GM19239 (cell line): ENCODE results near the gene RFNG.

Source experiments
- DNase-seq: peaks from one replicate; pipeline ENCODE4 v3.0.0; 2011; ENCODE audit warnings: low spot score; ENCODE audit not compliant: insufficient read length
- FAIRE-seq: peaks from 2 replicates; lab custom pipeline; 2011; peaks lifted over from hg19 to GRCh38; lab: Jason Lieb, UNC

Gene RFNG

DNA sequence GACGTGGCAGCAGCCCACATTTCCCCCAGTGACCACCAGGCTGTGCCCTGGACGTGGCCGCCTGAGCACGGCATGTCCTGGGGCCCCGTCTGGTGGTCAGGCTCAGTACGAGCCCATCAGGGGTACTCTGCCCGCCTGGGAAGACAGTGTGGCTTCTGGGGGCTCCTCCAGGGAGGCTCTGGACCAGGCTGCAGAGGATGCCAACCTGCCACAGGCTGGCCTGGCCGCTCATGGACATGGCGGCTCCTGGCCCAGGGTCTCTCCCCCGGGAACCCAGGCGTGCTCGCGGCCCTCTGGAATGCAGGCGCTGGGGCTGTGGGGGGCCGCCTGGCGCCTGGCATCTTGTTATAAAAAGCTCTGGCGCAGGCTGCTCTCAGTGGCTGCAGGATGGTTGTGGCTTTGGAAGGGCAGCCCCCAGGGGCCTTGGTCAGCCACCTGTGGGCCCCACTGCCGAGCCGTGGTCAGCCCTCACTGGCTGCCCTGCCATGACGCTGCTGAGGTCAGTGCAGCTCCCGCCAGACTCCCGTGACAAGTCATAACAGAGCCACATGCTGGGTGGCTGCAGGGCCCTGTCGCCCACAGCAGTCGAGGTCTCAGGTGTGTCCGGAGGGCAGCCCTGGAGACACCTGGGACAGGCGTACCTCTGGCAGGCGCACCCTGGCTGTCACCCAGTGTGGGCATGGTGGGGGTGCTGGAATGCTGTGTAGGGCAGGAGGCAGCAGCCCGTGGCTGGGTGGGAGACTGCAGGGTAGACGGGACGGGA, 43.9 kb downstream of the RFNG start:
- FAIRE-seq (no peak), DNase-seq (no peak)

DNA sequence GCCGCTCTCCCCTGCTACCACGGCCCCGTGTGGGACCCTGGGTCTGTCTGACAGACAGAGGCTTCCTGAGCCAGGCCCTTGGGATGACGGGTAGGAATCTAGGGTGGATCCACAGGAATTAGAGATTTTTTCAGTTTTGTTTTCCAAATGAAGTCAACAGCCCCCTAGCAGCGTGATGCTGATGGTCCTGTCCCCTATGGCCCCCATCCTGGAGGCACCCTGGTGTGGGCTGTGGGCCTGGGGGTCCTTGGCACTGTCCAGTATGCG, 44.5 kb downstream of the RFNG start:
- FAIRE-seq (no peak), DNase-seq (no peak)

DNA sequence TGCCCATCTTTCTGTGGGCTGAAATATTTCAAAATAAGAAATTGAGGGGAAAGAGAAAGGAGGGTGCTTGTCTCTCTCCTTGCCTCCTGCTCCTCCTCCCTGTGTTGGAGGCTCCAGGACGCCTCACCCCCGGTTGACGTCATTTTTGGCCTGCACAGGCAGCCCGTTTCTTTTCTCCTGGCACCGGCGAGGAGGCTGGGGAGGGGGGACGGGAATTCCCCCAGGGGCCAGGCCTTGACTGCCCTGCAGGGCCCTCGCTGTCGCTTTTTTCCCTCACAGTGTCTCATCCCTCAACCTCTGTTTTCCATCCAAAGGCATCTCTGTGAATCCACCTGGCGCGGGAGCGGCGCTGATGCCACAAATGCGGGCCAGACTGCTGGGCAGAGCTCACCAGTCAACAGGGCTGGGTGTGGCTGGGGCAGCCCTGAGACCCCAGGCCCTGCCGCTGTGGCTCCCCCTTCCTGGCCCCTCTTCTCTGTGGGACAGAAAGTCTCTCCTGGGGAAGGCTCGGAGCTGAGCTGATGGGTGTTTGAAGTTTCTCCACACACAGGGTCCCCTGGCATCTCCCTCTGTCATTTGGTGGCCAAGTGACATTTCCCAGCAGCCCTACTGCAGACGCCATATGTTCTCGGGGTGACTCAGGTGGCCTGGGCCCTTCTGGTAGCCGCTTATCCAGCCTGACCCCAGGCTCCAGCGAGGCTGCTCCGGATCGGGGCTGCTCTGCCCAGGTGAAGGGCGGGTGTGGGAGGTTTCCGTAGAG, 45.0 kb downstream of the RFNG start:
- DNase-seq (no peak), FAIRE-seq (no peak)

- DNase-seq (no peak), FAIRE-seq (no peak)
Observed at GRCh38 chr17:82005701-82006348, 45.8 kb downstream of the RFNG start.

- no peak for FAIRE-seq
Observed at GRCh38 chr17:82004517-82005455, 46.8 kb downstream of the RFNG start.

DNA sequence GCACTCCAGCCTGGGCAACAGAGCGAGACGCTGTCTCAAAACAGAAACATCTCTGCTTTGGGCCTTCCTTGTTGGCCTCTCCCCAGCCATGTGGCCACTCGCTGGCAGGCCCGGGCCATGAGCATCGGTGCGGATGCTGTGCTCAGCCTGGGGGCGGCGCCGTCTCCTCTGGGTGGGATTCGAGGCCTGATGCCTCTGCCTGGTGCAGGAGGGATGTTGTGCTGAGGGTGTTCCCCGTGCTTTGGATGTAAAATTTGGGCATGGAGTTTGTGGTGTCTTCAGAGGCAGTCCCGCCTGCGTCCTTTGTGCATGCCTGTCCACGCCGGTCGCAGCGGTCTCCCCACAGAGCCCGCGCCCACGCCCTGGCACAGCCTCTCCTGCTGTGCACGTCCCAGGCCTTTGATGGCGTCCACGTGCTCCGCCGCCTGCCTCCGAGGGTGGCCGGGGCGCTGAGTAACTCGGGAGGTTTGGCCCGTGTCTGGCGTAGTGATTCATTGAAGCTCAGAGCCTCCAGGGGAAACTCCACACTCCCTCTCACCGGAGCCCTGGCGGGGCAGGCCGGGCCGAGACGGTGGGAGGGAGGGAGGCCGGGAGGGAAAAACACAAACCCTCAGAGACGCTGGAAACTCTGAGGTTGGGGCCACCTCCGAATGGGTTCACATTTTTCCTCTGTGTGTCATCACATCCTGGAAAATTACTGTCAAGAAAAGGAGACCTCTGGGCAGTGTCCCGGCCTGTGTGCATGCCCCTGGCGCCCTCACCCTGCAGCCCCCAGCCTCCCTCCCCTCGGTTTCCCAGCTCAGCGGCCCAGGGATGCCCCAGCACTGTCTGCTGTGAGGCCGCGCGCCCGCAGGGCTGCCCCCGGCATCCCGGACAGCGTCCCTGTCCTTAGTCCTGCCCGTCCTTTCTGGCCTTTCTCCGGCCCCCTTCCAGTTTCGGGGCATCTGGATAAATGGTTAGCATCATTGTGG, 47.9 kb downstream of the RFNG start:
- FAIRE-seq = no peak
- no peak for DNase-seq

More at GRCh38 chr17:82004517-82005455, 46.8 kb downstream of the RFNG start:
- no peak for DNase-seq

GRCh38 chr17:82001571-82002056, 50.0 kb downstream of the RFNG start:
- FAIRE-seq (no peak), DNase-seq (no peak)

GRCh38 chr17:82000803-82001570, 50.6 kb downstream of the RFNG start:
- FAIRE-seq = no peak

GRCh38 chr17:81999976-82000802, 51.4 kb downstream of the RFNG start:
- FAIRE-seq = no peak
- no peak for DNase-seq

More at GRCh38 chr17:82000803-82001570, 50.6 kb downstream of the RFNG start:
- DNase-seq = no peak

DNA sequence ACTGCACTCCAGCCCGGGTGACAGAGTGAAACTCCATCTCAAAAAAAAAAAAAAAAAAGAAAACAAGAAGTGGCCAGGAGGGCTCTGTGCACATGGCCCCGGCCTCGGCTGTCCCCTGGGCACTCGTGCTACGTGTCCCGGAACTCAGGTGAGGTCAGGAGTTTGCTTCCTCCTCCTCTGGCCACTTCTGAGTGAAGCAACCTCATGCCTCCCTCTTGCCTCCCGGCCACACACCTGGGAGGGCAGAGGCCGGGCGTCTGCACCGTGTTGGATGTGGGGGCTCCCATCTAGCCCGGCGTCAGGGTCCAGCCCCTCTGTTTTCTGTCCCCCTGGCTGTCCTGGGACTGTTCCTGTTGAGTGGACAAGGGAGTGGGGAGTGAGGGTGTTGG, 52.0 kb downstream of the RFNG start:
- FAIRE-seq (no peak), DNase-seq (no peak)

DNA sequence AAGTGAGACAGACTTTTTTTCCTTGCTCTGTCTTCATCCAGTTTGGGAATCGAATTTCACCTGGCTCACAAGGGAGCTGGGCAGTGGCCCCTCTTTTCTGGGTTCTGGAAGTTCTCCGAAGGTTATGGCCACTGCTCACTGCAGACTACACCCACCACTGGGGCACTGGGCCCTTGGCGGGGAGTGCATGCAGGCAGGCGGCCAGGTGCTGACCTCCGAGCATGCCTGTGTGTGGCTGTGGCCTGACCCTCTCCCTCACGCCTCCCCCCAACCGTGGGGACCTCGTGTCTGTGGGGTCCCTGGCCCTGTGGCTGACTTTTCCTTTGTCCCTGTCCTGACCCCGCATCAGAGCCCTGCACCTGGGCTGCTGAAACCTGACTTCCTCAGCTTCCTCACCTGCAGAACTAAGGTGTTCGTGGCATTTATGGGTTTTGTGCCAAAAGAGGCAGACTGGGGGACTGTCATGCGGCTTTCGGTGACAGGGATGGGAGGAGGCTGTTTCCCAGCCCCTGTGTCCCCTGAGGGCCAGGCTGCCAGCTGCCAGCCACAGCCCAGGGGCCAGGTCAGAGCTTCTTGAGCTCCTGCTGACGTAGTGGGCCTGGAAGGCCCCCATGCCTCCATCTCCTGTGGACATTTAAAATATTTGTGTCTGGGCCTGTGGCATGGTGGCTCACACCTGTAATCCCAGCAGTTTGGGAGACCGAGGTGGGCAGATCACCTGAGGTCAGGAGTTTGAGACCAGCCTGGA, 52.7 kb downstream of the RFNG start:
- FAIRE-seq (no peak), DNase-seq (no peak)

- DNase-seq (no peak), FAIRE-seq (no peak)
Observed at GRCh38 chr17:81998212-81998611, 53.4 kb downstream of the RFNG start.
